GM12878 (cell line): ENCODE data around the gene PPP4R3B. TPM values are rescaled to one million over a fixed set of nuclear protein-coding genes. Genes with fewer than 3 reads are reported as not detected.
A peak's percentile ranks its signal among the peaks of the same experiment; 100 is the strongest.

ENCODE experiments used
- ASH2L ChIP-seq: fragments of 300-600, 200-600 bp; sonication (generic); IDR thresholded peaks from 2 replicates; pipeline ENCODE4 v1.6.1; 2017; ENCODE audit warnings: low read depth, mild to moderate bottlenecking, borderline replicate concordance
- BACH1 ChIP-seq: fragments of 450-650 bp; IDR thresholded peaks from 2 replicates; pipeline ENCODE4 v1.6.1; 2017; ENCODE audit warnings: mild to moderate bottlenecking, borderline replicate concordance
- BRCA1 ChIP-seq: IDR thresholded peaks from 2 replicates; pipeline ENCODE4 v1.6.1; 2011; ENCODE audit warnings: low read depth, low read length, improper control_type of control experiment
- CREM ChIP-seq: IDR thresholded peaks from 2 replicates; pipeline ENCODE4 v1.6.1; 2014; ENCODE audit warnings: antibody characterized with exemption, low read depth
- CUX1 ChIP-seq: IDR thresholded peaks from 2 replicates; pipeline ENCODE4 v1.6.1; 2012; ENCODE audit warnings: improper control_type of control experiment, low read depth, low read length; ENCODE audit not compliant: insufficient replicate concordance
- EGR1 ChIP-seq, 2 experiments: IDR thresholded peaks; 1 replicate in 1 of 2; 2 replicates in 1 of 2; pipeline ENCODE4 v1.6.1; 2011 to 2012; ENCODE audit warnings: low read depth in 2 of 2, low read length in 2 of 2, borderline replicate concordance in 1 of 2, mild to moderate bottlenecking in 1 of 2, moderate library complexity in 1 of 2
- EP300 ChIP-seq, 2 experiments: fragments of 150-350 bp in 1 of 2; IDR thresholded peaks; 2 replicates each; pipeline ENCODE4 v1.6.1; 2011 to 2012; ENCODE audit warnings: low read depth in 2 of 2, low read length in 2 of 2, borderline replicate concordance in 1 of 2, improper control_type of control experiment in 1 of 2, inconsistent platforms in 1 of 2; ENCODE audit not compliant: control insufficient read depth in 1 of 2
- IRF4 ChIP-seq: IDR thresholded peaks from 2 replicates; pipeline ENCODE4 v1.6.1; 2011; ENCODE audit warnings: low read depth, low read length
- JUNB ChIP-seq: IDR thresholded peaks from 2 replicates; pipeline ENCODE4 v1.6.1; 2016; ENCODE audit warnings: antibody characterized with exemption, mild to moderate bottlenecking
- JUND ChIP-seq: IDR thresholded peaks from 2 replicates; pipeline ENCODE4 v1.6.1; 2012; ENCODE audit warnings: low read depth, mild to moderate bottlenecking, low read length, improper control_type of control experiment, moderate library complexity
- KLF5 ChIP-seq: fragments of 450-650 bp; IDR thresholded peaks from 2 replicates; pipeline ENCODE4 v1.6.1; 2014; ENCODE audit warnings: mild to moderate bottlenecking; ENCODE audit not compliant: partially characterized antibody
- MLLT1 ChIP-seq: fragments of 450-650 bp; IDR thresholded peaks from 2 replicates; pipeline ENCODE4 v1.6.1; 2016; ENCODE audit warnings: mild to moderate bottlenecking
- MTA2 ChIP-seq: fragments of 450-650 bp; IDR thresholded peaks from 2 replicates; pipeline ENCODE4 v1.6.1; 2016; ENCODE audit warnings: low read depth, mild to moderate bottlenecking, moderate library complexity
- PKNOX1 ChIP-seq: fragments of 450-650 bp; IDR thresholded peaks from 2 replicates; pipeline ENCODE4 v1.6.1; 2016; ENCODE audit warnings: mild to moderate bottlenecking
- YBX1 ChIP-seq: fragments of 450-650 bp; IDR thresholded peaks from 2 replicates; pipeline ENCODE4 v1.6.1; 2016; ENCODE audit warnings: antibody characterized with exemption
- polyA plus RNA-seq, 11 experiments: library from polyadenylated mRNA; depleted of rRNA in 4 of 11; unstranded in 6 of 11; stranded (reverse) in 5 of 11; fragments of >200 nt; fragmentation: Nextera tagmentation in 4 of 11; fragmentation: Illumina TruSeq in 1 of 11; extraction: Ambion mirVana in 4 of 11; extraction: Trizol in 1 of 11; gene quantifications; 1 replicate in 1 of 11; 2 replicates in 10 of 11; pipeline versions ENCODE4 v1.2.1 to v1.2.3, GENCODE V29; 2011 to 2016; ENCODE audit warnings: inconsistent platforms in 2 of 11, missing spikeins in 2 of 11, low read depth in 1 of 11
- total RNA-seq, 4 experiments: library from RNA; depleted of rRNA in 3 of 4; stranded (reverse); fragments of >200 nt in 3 of 4; fragmentation: Illumina TruSeq in 1 of 4; extraction: Trizol in 1 of 4; gene quantifications; 2 replicates each; pipeline versions ENCODE4 v1.2.1 to v1.2.3, GENCODE V29; 2013 to 2021

PPP4R3B gene
- total and polyA plus RNA-seq, 10 of the 15 experiments (the other 5 are each of a cell fraction or from before 2014, with no cell fraction given), result 10.9 to 70.1 (median 49.2) TPM

- TF ChIP-seq JUNB (peak; percentile 90), KLF5 (no peak), IRF4 (peak; percentile 40; the same call in 1 of the 2 replicates), YBX1 (no peak), EP300 (IDR thresholded peaks at IDR 0.05; ENCODE audit: borderline replicate concordance in 1 of 2, control insufficient read depth in 1 of 2, low read depth in 2 of 2, low read length in 2 of 2) (peak in 1 of 2 experiments; percentile 39; a peak in 1 of 4 replicates), BACH1 (peak; percentile 85; the same call in 1 of the 2 replicates), ASH2L (no peak), BRCA1 (no peak), CREM (peak; percentile 27; the same call in 1 of the 2 replicates), MLLT1 (no peak), EGR1 (IDR thresholded peaks at IDR 0.05; ENCODE audit: borderline replicate concordance in 1 of 2, low read depth in 2 of 2, low read length in 2 of 2) (no peak), MTA2 (peak; percentile 71; the same call in 1 of the 2 replicates), JUND (peak; percentile 33; the same call in 1 of the 2 replicates), PKNOX1 (peak; percentile 29; the same call in 1 of the 2 replicates), CUX1 (no peak)
Observed at GRCh38 chr2:55590810-55591440, 26.5 kb downstream of the PPP4R3B start (continued).
